NOMO-1 (cell line): ENCODE data around the gene KLHL18.

Experiments
- DNase-seq, 2 experiments: peaks; one replicate each; lab custom pipeline; 2025; ENCODE audit not compliant: unreplicated experiment in 2 of 2; lab: John Stamatoyannopoulos, UW

The KLHL18 gene

GRCh38 chr3:47385796-47386195 lies 103.1 kb downstream of the KLHL18 start:
- no peak for DNase-seq

GRCh38 chr3:47392933-47393332 lies 110.2 kb downstream of the KLHL18 start:
- DNase-seq, result no peak

- no peak for DNase-seq
Measured at GRCh38 chr3:47394140-47394870, 111.6 kb downstream of the KLHL18 start.

- DNase-seq, result no peak
Measured at GRCh38 chr3:47394881-47395280, 112.1 kb downstream of the KLHL18 start.
